Measurements from ENCODE around the gene NAPA. TPM values are rescaled to one million over a fixed set of nuclear protein-coding genes. Genes with fewer than 3 reads are reported as not detected.
A peak's percentile ranks its signal among the peaks of the same experiment; 100 is the strongest.

Gene NAPA
- total and polyA plus RNA-seq, 2 of the 13 experiments (the other 11 are each of a cell fraction or from before 2014, with no cell fraction given), result 32.6 to 65.9 TPM

- TF ChIP-seq GMEB2 (CRISPR knock-in tag; IDR thresholded peaks at IDR 0.05; ENCODE audit: low read depth), result no peak
- no peak for TF ChIP-seq RCOR2 (CRISPR knock-in tag; IDR thresholded peaks at IDR 0.05)
- TF ChIP-seq KMT2A (CRISPR knock-in tag; IDR thresholded peaks at IDR 0.05), result no peak
- peak; percentile 54; the same call in 1 of the 2 replicates for TF ChIP-seq SAP130 (CRISPR knock-in tag; IDR thresholded peaks at IDR 0.05; ENCODE audit: low read depth)
- 0 out of 2 replicates have a peak, but pooled peaks have one; percentile 40 for TF ChIP-seq ZBTB7A (CRISPR knock-in tag; IDR thresholded peaks at IDR 0.05)
- TF ChIP-seq BRD4 (CRISPR knock-in tag; IDR thresholded peaks at IDR 0.05), result no peak
Measured at GRCh38 chr19:47444388-47444821, 70.5 kb downstream of the NAPA start (continued).

GRCh38 chr19:47443331-47443730, 71.5 kb downstream of the NAPA start:
- H3K4me2 ChIP-seq (ENCODE audit: low read depth, low read length), result no peak overlapping the region
- POLR2A ChIA-PET, result no interaction called here

More at GRCh38 chr19:47443331-47443730, 71.5 kb downstream of the NAPA start:
- in situ Hi-C loops (cut with HindIII; ENCODE audit: extremely low pct_ligation_motif_present, low pct_unique_long_range_greater_than_20kb) (no loop called here), intact Hi-C loops (cut with micrococcal nuclease; ENCODE audit: unreplicated experiment) (no loop called here)
- Histone ChIP-seq H2AFZ (ENCODE audit: low read length) (no peak overlapping the region), H4K20me1 (ENCODE audit: insufficient read depth, low read length) (no peaks in the 10 kb centered on the region), H3K27me3 (ENCODE audit: control insufficient read depth in 1 of 2, insufficient read depth in 2 of 2, low read length in 2 of 2) (peaks cover 0 to 26% of the 10 kb centered on the region in 2 experiments), H3K4me1 (ENCODE audit: insufficient read depth, low read length) (peaks cover 18% of the 10 kb centered on the region; the same call in 1 of the 2 replicates), H3K27ac (ENCODE audit: extremely low read length, insufficient read depth, low read length) (no peak overlapping the region), H3K36me3 (replicated peaks in 1 of 2; ENCODE audit: control insufficient read depth in 1 of 2, insufficient read depth in 2 of 2, low read length in 2 of 2) (no peaks in the 10 kb centered on the region), H3K4me3 (replicated peaks in 1 of 3; ENCODE audit: insufficient read depth in 1 of 3, low read depth in 2 of 3, low read length in 3 of 3) (no peak overlapping the region), H3K9ac (ENCODE audit: insufficient read depth, low read depth, low read length) (no peak overlapping the region), H3K79me2 (ENCODE audit: insufficient read depth, low read length) (no peaks in the 10 kb centered on the region), H3K9me3 (ENCODE audit: low read length) (no peaks in the 10 kb centered on the region)
- CTCF ChIA-PET (ENCODE audit: low intra/inter-chr PET ratio, low total read pairs), result no interaction called here
- no TSS peak for BruUV-seq (replicated peaks)
- FAIRE-seq, result no peak
- DNase-seq (ENCODE audit: low spot score), result no peak
- no peak for TF ChIP-seq CBX5 (CRISPR knock-in tag; IDR thresholded peaks at IDR 0.05; ENCODE audit: borderline replicate concordance)
- TF ChIP-seq ZNF337 (CRISPR knock-in tag; IDR thresholded peaks at IDR 0.05; ENCODE audit: borderline replicate concordance, low read depth), result no peak
- TF ChIP-seq ZNF737 (CRISPR knock-in tag; IDR thresholded peaks at IDR 0.05; ENCODE audit: borderline replicate concordance), result no peak
- no peak for TF ChIP-seq ZNF101 (CRISPR knock-in tag; IDR thresholded peaks at IDR 0.05; ENCODE audit: borderline replicate concordance, low read depth)
- TF ChIP-seq ZNF672 (CRISPR knock-in tag; IDR thresholded peaks at IDR 0.05), result no peak
- TF ChIP-seq EEA1 (CRISPR knock-in tag; IDR thresholded peaks at IDR 0.05; ENCODE audit: borderline replicate concordance), result no peak
- no peak for TF ChIP-seq HOXD1 (CRISPR knock-in tag; IDR thresholded peaks at IDR 0.05)
- TF ChIP-seq NCOA2 (CRISPR knock-in tag; IDR thresholded peaks at IDR 0.05), result no peak
- no peak for TF ChIP-seq ZNF790 (CRISPR knock-in tag; IDR thresholded peaks at IDR 0.05; ENCODE audit: borderline replicate concordance)
- no peak for TF ChIP-seq ATF2 (CRISPR knock-in tag; IDR thresholded peaks at IDR 0.05)
- no peak for TF ChIP-seq DR1 (CRISPR knock-in tag; IDR thresholded peaks at IDR 0.05)
- ATAC-seq, result no peak
- WGBS (ENCODE audit: low lambda C conversion rate), result 10% methylated on average over 9 of the region's 12 CpGs
